Heart left ventricle (tissue), 13 donors: ENCODE results near the gene DPP10.

Experiments
- POLR2A ChIP-seq, 2 donors: fragments of 450-650 bp; IDR thresholded peaks; one replicate each; pipeline ENCODE4 v1.6.1; 2017; ENCODE audit warnings: antibody characterized with exemption in 2 of 2, mild to moderate bottlenecking in 2 of 2, moderate library complexity in 2 of 2
- TF ChIP-seq, protein P1 (sequence below), 12 donors: fragments of 200-600 bp; sonication (generic) in 4 of 12; IDR thresholded peaks; one replicate each; pipeline versions ENCODE4 v1.5.0 to v1.8.0; 2018 to 2022; ENCODE audit warnings: antibody characterized with exemption in 12 of 12, mild to moderate bottlenecking in 5 of 12
- donor health status: ischemic (EF 13 %, LVEDD 7.1; RV severe dilation, severe dysfunction).
- donor health status: DM: no; HTN: yes; CAD: no.
- donor health status: DM: no; HTN: no; CAD: no.
- donor health status: ischemic (EF 25% LVEDD 6.9; RV normal size, moderate dysfunction).
- donor health status: ischemic (EF 25% LVEDD 5.7; RV mildly dilated, moderate dysfunction).
- donor health status: ischemic (EF 35%, LVEDD 5.7; RV mildly dilated, moderate dysfunction).
- donor health status: nonischemic (EF 11% LVEDD 7.7; RV severe dilation, severe dysfunction).
- donor health status: DM: yes; HTN: yes; CAD: no.
- donor health status: PGD.
- donor health status: ischemic (EF 29% LVEDD 5.4; RV normal size, mild dysfunction).
- donor health status: nonischemic (EF 23%, LVEDD 6.1; RV moderate dilation, normal function).

DNA sequence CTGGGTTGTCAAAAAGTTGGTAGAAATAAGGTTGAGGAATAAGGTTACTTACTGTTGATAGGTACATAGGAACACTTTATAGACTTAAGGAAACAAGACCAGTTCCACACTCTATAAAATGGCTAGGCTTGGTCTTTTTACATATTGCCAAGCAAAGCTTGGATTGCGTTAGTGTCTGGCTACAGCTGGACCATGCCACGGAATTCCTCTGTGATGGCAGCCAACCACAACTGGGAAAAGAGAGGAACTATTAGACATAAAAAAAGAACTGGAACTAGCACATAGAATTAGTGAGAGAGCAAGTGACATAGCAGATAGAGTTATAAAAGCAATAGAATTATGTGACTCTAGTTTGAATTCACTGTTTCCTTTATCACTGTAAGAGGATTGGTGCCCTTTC is 17.7 kb upstream of the DPP10 start:
- TF ChIP-seq, protein P1, sequence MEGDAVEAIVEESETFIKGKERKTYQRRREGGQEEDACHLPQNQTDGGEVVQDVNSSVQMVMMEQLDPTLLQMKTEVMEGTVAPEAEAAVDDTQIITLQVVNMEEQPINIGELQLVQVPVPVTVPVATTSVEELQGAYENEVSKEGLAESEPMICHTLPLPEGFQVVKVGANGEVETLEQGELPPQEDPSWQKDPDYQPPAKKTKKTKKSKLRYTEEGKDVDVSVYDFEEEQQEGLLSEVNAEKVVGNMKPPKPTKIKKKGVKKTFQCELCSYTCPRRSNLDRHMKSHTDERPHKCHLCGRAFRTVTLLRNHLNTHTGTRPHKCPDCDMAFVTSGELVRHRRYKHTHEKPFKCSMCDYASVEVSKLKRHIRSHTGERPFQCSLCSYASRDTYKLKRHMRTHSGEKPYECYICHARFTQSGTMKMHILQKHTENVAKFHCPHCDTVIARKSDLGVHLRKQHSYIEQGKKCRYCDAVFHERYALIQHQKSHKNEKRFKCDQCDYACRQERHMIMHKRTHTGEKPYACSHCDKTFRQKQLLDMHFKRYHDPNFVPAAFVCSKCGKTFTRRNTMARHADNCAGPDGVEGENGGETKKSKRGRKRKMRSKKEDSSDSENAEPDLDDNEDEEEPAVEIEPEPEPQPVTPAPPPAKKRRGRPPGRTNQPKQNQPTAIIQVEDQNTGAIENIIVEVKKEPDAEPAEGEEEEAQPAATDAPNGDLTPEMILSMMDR (IDR thresholded peaks at IDR 0.05): no peak
- TF ChIP-seq POLR2A (IDR thresholded peaks at IDR 0.05): no peak
